ENCODE results near the gene ZDHHC14. TPM values are rescaled to one million over a fixed set of nuclear protein-coding genes. Genes with fewer than 3 reads are reported as not detected.

The ZDHHC14 gene
- total RNA-seq, 1 donor from 2014 or later: 1.8 TPM

DNA sequence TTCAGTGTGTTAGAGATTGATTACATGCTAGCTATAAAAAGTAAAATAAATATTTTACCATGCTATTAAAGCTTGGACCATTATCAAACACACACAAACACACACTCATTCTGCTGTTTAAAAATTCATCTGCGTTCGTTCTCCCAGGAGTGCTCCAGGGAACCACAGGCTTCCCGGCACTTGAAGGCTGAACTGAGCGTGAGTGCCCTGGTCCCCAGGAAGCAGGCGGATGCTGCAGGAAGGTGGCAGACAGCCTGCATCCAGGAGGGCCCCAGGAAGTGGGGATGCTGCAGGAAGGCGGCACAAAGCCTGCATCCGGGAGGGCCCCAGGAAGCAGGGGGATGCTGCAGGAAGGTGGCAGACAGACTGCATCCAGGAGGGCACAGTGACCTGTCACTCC lies 294.8 kb downstream of the ZDHHC14 start:
- Histone ChIP-seq H3K27me3 (ENCODE audit: control insufficient read depth, insufficient read depth, low read length) (peaks cover 5% of the 10 kb centered on the region), H3K4me3 (ENCODE audit: low read depth, low read length) (no peak overlapping the region), H3K36me3 (ENCODE audit: control insufficient read depth, insufficient read depth, low read length) (no peaks in the 10 kb centered on the region)
- no peak for DNase-seq (ENCODE audit: low read depth)
- no peak for FAIRE-seq
- TF ChIP-seq, protein P1, sequence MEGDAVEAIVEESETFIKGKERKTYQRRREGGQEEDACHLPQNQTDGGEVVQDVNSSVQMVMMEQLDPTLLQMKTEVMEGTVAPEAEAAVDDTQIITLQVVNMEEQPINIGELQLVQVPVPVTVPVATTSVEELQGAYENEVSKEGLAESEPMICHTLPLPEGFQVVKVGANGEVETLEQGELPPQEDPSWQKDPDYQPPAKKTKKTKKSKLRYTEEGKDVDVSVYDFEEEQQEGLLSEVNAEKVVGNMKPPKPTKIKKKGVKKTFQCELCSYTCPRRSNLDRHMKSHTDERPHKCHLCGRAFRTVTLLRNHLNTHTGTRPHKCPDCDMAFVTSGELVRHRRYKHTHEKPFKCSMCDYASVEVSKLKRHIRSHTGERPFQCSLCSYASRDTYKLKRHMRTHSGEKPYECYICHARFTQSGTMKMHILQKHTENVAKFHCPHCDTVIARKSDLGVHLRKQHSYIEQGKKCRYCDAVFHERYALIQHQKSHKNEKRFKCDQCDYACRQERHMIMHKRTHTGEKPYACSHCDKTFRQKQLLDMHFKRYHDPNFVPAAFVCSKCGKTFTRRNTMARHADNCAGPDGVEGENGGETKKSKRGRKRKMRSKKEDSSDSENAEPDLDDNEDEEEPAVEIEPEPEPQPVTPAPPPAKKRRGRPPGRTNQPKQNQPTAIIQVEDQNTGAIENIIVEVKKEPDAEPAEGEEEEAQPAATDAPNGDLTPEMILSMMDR (IDR thresholded peaks at IDR 0.05; ENCODE audit: insufficient read depth, low read length, severe bottlenecking): no peak

DNA sequence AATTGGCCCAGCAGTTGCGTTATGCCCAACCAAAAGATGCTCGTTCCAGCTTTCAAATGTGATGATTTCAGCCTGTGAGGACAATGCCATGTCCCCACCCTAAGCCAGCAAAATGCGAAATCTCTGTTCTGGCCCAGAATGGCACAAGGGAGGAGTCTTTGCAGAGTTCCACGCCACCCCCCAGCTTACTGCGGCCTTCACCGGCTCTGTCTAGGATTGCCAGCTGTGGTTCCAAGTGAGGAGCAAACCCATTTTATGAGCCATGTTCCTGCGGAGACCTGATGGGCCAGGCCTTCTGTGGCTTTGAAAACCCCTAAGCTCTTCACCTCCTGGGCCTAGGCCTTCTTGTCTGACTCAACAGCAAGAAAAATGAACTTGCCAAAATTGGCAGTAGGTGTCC lies 295.3 kb downstream of the ZDHHC14 start:
- TF ChIP-seq, protein P1 (IDR thresholded peaks at IDR 0.05; ENCODE audit: insufficient read depth, low read length, severe bottlenecking): no peak
- no peak for FAIRE-seq
- no peaks in the 10 kb centered on the region for H3K36me3 ChIP-seq (ENCODE audit: control insufficient read depth, insufficient read depth, low read length)

DNA sequence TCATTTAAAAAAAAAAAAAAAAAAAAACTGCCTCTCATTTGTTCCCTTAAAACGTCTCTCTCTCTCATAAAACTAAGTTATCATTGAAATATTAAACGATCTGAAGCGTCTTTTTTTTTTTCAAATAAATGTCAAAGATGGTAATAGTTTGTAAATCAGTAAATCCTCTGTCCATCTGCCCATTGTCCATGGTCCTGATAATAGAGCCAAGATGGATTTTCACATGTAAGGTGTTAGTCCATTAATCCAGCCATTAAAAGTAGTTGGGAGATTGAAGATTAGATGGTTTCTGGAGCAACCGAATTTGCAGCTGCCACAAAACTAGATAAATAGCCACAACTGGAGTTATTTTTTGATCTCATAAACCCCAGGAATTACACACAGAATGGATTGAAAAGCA lies 296.2 kb downstream of the ZDHHC14 start:
- H3K4me3 ChIP-seq (ENCODE audit: low read depth, low read length): no peak overlapping the region
- TF ChIP-seq, protein P1 (IDR thresholded peaks at IDR 0.05; ENCODE audit: insufficient read depth, low read length, severe bottlenecking): no peak
- DNase-seq (ENCODE audit: low read depth) (no peak), FAIRE-seq (no peak)
- peaks cover 7% of the 10 kb centered on the region for H3K27me3 ChIP-seq (ENCODE audit: control insufficient read depth, insufficient read depth, low read length)
- H3K36me3 ChIP-seq (ENCODE audit: control insufficient read depth, insufficient read depth, low read length): no peaks in the 10 kb centered on the region

More for the DNA sequence above, 295.3 kb downstream of the ZDHHC14 start:
- Histone ChIP-seq H3K4me3 (ENCODE audit: low read depth, low read length) (no peak overlapping the region), H3K27me3 (ENCODE audit: control insufficient read depth, insufficient read depth, low read length) (peaks cover 5% of the 10 kb centered on the region)
- no peak for DNase-seq (ENCODE audit: low read depth)

DNA sequence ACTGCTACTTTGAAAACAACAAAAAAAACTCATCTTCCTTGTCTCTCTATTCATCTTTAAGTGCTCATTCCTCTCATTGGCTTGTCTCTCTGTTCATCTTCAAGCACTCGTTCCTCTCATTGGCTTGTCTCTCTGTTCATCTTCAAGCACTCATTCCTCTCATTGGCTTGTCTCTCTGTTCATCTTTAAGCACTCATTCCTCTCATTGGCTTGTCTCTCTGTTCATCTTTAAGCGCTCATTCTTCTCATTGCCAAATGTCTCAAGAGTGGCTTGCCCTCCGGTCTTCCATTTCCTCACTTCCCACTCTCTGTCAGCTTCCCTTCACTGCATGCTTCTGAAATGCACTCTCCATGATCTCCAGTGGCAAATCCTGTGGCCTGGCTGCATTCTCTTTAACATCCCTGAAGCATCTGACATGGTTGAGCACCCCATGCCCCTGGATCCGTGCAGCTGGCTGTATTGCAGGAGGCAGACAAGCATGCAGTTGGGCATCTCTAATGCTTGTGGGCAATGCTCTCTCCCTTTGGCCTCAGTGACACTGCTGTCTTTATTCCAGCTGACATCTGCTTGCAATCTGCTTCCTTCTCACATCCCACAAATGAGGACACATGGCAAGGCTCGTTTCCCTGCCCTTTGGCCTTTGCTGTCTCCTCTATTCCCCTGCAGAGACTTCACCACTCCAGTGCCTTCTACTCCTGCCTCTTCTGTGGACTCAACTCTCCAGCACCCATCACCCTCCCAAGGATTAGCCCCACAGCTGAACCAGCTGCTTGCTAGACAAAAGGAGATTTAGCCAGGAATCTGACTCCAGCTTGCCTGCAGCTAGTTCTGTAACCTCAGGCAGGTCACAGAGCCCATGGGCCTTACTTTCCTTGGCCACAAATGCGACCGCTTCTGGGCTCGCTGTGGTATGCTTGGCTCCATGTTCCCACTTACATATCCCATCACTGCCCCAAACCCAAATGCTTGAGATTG lies 298.9 kb downstream of the ZDHHC14 start:
- no peaks in the 10 kb centered on the region for H3K36me3 ChIP-seq (ENCODE audit: control insufficient read depth, insufficient read depth, low read length)
- DNase-seq (ENCODE audit: low read depth) (no peak), FAIRE-seq (peak; percentile 40)
- no peak overlapping the region for H3K4me3 ChIP-seq (ENCODE audit: low read depth, low read length)
- TF ChIP-seq, protein P1 (IDR thresholded peaks at IDR 0.05; ENCODE audit: insufficient read depth, low read length, severe bottlenecking): no peak
- peaks cover 7% of the 10 kb centered on the region for H3K27me3 ChIP-seq (ENCODE audit: control insufficient read depth, insufficient read depth, low read length)

DNA sequence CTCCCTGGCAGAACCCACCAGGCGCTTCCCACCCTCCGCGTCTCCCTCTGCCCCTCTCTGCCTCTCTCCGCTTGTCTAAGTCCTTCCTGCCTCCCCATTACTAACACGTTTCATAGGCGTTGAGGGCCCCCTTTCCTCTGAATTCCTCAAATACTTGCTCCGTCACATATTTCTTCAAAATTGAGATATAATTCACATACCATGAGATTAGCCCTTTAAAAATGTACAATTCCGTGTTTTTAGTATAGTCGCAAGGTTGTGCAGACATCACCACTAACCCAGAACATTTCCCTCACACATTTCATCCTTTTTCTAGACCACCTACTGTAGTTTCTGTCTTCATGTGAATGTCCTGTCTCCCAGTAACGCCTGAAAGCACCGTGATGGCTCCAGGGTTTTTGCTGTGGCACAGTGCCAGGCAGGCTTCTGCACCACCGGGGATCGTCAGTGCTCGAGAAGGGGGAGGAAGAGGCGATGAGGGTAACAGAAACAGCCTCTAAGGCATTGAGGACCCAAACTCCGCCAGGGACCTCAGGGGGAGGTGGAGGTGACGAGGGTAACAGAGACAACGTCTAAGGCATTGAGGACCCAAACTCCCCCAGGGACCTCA lies 300.2 kb downstream of the ZDHHC14 start:
- FAIRE-seq (no peak), DNase-seq (ENCODE audit: low read depth) (no peak)
- H3K27me3 ChIP-seq (ENCODE audit: control insufficient read depth, insufficient read depth, low read length): peaks cover 7% of the 10 kb centered on the region
- H3K36me3 ChIP-seq (ENCODE audit: control insufficient read depth, insufficient read depth, low read length): no peaks in the 10 kb centered on the region
- TF ChIP-seq, protein P1 (IDR thresholded peaks at IDR 0.05; ENCODE audit: insufficient read depth, low read length, severe bottlenecking): no peak
- no peak overlapping the region for H3K4me3 ChIP-seq (ENCODE audit: low read depth, low read length)

All from bronchial epithelial cell (primary cell).